IMR-90 (cell line): ENCODE data around the gene TPI1. TPM values are rescaled to one million over a fixed set of nuclear protein-coding genes. Genes with fewer than 3 reads are reported as not detected.
"Not testable (repeated sequence)": the region's sequence is repeated elsewhere in the genome, so short reads cannot be mapped to it uniquely, and the experiment has no call there.

ENCODE experiments used
- ATAC-seq: fragments of 200-7000 bp; cut with Tn5 transposase; 2 replicates; pipeline ENCODE4 v1.9.1; 2020; ENCODE audit warnings: low read depth, mild to moderate bottlenecking, moderate library complexity
- BruUV-seq: library from RNA; stranded (reverse); fragments of 400-500 nt; replicated peaks from 2 replicates; lab custom pipeline; 2021; lab: Mats Ljungman, UMichigan
- CTCF ChIA-PET: fragments of 300-600 bp; formaldehyde crosslinking; extraction: SDS; loops from one replicate; lab custom pipeline; 2021; ENCODE audit warnings: antibody characterized with exemption; lab: Yijun Ruan, JAX
- POLR2A ChIA-PET: fragments of 300-600 bp; sonication (Branson Sonifier 250); formaldehyde crosslinking; loops from one replicate; lab custom pipeline; 2022; ENCODE audit warnings: antibody characterized with exemption; ENCODE audit not compliant: unreplicated experiment; lab: Charles Lee
- DNase-seq: peaks from one replicate; pipeline ENCODE4 v3.0.0; 2013
- H2AFZ ChIP-seq: replicated peaks from 2 replicates; pipeline ENCODE3; 2013; ENCODE audit warnings: low read length, mild to moderate bottlenecking; ENCODE audit not compliant: poor library complexity
- H2AK5ac ChIP-seq: 2 replicates; pipeline ENCODE4 v1.6.1; 2013; ENCODE audit warnings: low read depth, low read length, inconsistent platforms
- H2AK9ac ChIP-seq: replicated peaks from 2 replicates; pipeline ENCODE3; 2013; ENCODE audit warnings: mild to moderate bottlenecking, low read depth, low read length, moderate library complexity; ENCODE audit not compliant: poor library complexity
- H2BK120ac ChIP-seq: 2 replicates; pipeline ENCODE4 v1.6.1; 2013; ENCODE audit warnings: low read depth, low read length, inconsistent platforms
- H2BK15ac ChIP-seq: 3 replicates; pipeline ENCODE4 v1.6.1; 2013; ENCODE audit warnings: low read depth, low read length, inconsistent platforms
- H2BK20ac ChIP-seq: 2 replicates; pipeline ENCODE4 v1.6.1; 2013; ENCODE audit warnings: low read depth, mild to moderate bottlenecking, inconsistent platforms, low read length, moderate library complexity
- H2BK5ac ChIP-seq: 2 replicates; pipeline ENCODE4 v1.6.1; 2013; ENCODE audit warnings: mild to moderate bottlenecking, low read depth, low read length, inconsistent platforms; ENCODE audit not compliant: poor library complexity, severe bottlenecking
- H3K14ac ChIP-seq: replicated peaks from 2 replicates; pipeline ENCODE4 v1.6.1; 2013; ENCODE audit warnings: low read depth, low read length, inconsistent platforms
- H3K18ac ChIP-seq: 2 replicates; pipeline ENCODE4 v1.6.1; 2013; ENCODE audit warnings: low read depth, low read length, control low read depth
- H3K23ac ChIP-seq: 2 replicates; pipeline ENCODE4 v1.6.1; 2013; ENCODE audit warnings: low read depth, low read length, inconsistent platforms
- H3K27ac ChIP-seq: 2 replicates; pipeline ENCODE4 v1.5.1; 2013; ENCODE audit warnings: mild to moderate bottlenecking, control low read depth, low read length; ENCODE audit not compliant: insufficient read depth
- H3K27me3 ChIP-seq: 2 replicates; pipeline ENCODE4 v1.6.1; 2013; ENCODE audit warnings: low read length; ENCODE audit not compliant: control insufficient read depth, insufficient read depth
- H3K36me3 ChIP-seq: 2 replicates; pipeline ENCODE4 v1.6.1; 2013; ENCODE audit warnings: low read length, mixed read lengths; ENCODE audit not compliant: control insufficient read depth, insufficient read depth
- H3K4ac ChIP-seq: 2 replicates; pipeline ENCODE4 v1.6.1; 2013; ENCODE audit warnings: low read depth, low read length, inconsistent platforms
- H3K4me1 ChIP-seq: 2 replicates; pipeline ENCODE4 v1.6.1; 2013; ENCODE audit warnings: low read length, mixed read lengths; ENCODE audit not compliant: control insufficient read depth, insufficient read depth
- H3K4me2 ChIP-seq: 2 replicates; pipeline ENCODE4 v1.6.1; 2013; ENCODE audit warnings: low read depth, mild to moderate bottlenecking, control low read depth, low read length, moderate library complexity
- H3K4me3 ChIP-seq: 2 replicates; pipeline ENCODE4 v1.5.1; 2013; ENCODE audit warnings: low read depth, mild to moderate bottlenecking, control low read depth, low read length, moderate library complexity; ENCODE audit not compliant: insufficient read depth
- H3K56ac ChIP-seq: 2 replicates; pipeline ENCODE4 v1.6.1; 2013; ENCODE audit warnings: low read length, inconsistent platforms; ENCODE audit not compliant: insufficient read depth; ENCODE audit errors: extremely low read depth
- H3K79me1 ChIP-seq, 2 experiments: 2 replicates each; pipeline ENCODE4 v1.6.1; 2013; ENCODE audit warnings: low read length in 2 of 2, inconsistent platforms in 1 of 2, low read depth in 1 of 2
- H3K9ac ChIP-seq: 2 replicates; pipeline ENCODE4 v1.6.1; 2013; ENCODE audit warnings: low read depth, low read length, control low read depth
- H3K9me1 ChIP-seq: 2 replicates; pipeline ENCODE4 v1.6.1; 2013; ENCODE audit warnings: low read length, inconsistent platforms; ENCODE audit not compliant: insufficient read depth
- H3K9me3 ChIP-seq: 2 replicates; pipeline ENCODE4 v1.6.1; 2013; ENCODE audit warnings: low read length; ENCODE audit not compliant: control insufficient read depth, insufficient read depth
- H4K20me1 ChIP-seq: 2 replicates; pipeline ENCODE4 v1.6.1; 2013; ENCODE audit warnings: low read length, inconsistent platforms; ENCODE audit not compliant: insufficient read depth
- H4K5ac ChIP-seq: 2 replicates; pipeline ENCODE4 v1.6.1; 2013; ENCODE audit warnings: mild to moderate bottlenecking, low read depth, low read length, control low read depth
- H4K8ac ChIP-seq, 2 experiments: 2 replicates each; pipeline ENCODE4 v1.6.1; 2013; ENCODE audit warnings: low read depth in 2 of 2, low read length in 2 of 2, control low read depth in 1 of 2, inconsistent platforms in 1 of 2
- H4K91ac ChIP-seq: 2 replicates; pipeline ENCODE4 v1.6.1; 2013; ENCODE audit warnings: low read depth, low read length, inconsistent platforms; ENCODE audit not compliant: insufficient read depth
- WGBS, 2 experiments: methylation state at CpG; one replicate each; pipeline versions ENCODE4 v1.1.5 to v1.1.7; 2013; ENCODE audit warnings: missing lambda C conversion rate in 2 of 2; ENCODE audit not compliant: insufficient read length in 1 of 2; ENCODE audit errors: extremely low coverage in 2 of 2; 5-methylcytosine and 5-hydroxymethylcytosine counted together
- dilution Hi-C: fragments of 300-500 bp; cut with HindIII; formaldehyde crosslinking; loops from one replicate; pipeline ENCODE4 v1.14.3; 2018; ENCODE audit warnings: low sequenced_read_pairs; ENCODE audit not compliant: unreplicated experiment
- in situ Hi-C: fragments of 300-500 bp; cut with MboI; formaldehyde crosslinking; loops from 3 replicates; pipeline ENCODE4 v1.14.3; 2019; ENCODE audit warnings: low sequenced_read_pairs, inconsistent platforms, mixed read lengths
- intact Hi-C: fragments of 100-400 bp; cut with micrococcal nuclease; formaldehyde crosslinking; loops from 2 replicates; pipeline ENCODE4 v1.10.0; 2022
- polyA plus RNA-seq, 3 experiments: library from polyadenylated mRNA; depleted of rRNA; stranded (reverse); fragments of >200 nt; gene quantifications; 2 replicates each; pipeline ENCODE4 v1.2.3, GENCODE V29; 2012; ENCODE audit warnings: low replicate concordance in 1 of 3
- total RNA-seq: library from RNA; depleted of rRNA; stranded (reverse); fragments of >200 nt; gene quantifications from 2 replicates; pipeline ENCODE4 v1.2.3, GENCODE V29; 2012

The TPI1 gene
- total and polyA plus RNA-seq, 2 of the 4 experiments (the other 2 are of a cell fraction), result 1,995 to 2,176 TPM

- H3K4ac ChIP-seq, H3K9ac ChIP-seq, H3K56ac ChIP-seq, H4K5ac ChIP-seq, H4K20me1 ChIP-seq, ATAC-seq, in situ Hi-C loops, BruUV-seq, H4K91ac ChIP-seq, H2AFZ ChIP-seq, H2BK20ac ChIP-seq, H4K8ac ChIP-seq, POLR2A ChIA-PET, H3K27ac ChIP-seq, dilution Hi-C loops, H3K23ac ChIP-seq, H3K14ac ChIP-seq, H3K27me3 ChIP-seq, H2BK15ac ChIP-seq, H2AK9ac ChIP-seq, H2BK5ac ChIP-seq, H3K36me3 ChIP-seq, H3K18ac ChIP-seq, H3K9me3 ChIP-seq, intact Hi-C loops, H3K9me1 ChIP-seq, H3K79me1 ChIP-seq, H3K4me3 ChIP-seq, DNase-seq, H3K4me1 ChIP-seq, H3K4me2 ChIP-seq, H2AK5ac ChIP-seq, H2BK120ac ChIP-seq: not testable (repeated sequence)
- no CpG with 5 or more reads among the region's 11 CpGs for WGBS, 2 experiments
- CTCF ChIA-PET, result interaction anchor here (1.8 kb wide), 1 partner anchor 17 kb away, joined by 5 read pairs; no protein-coding TSS in a partner anchor
These were observed 40.8 kb downstream of the TPI1 start for GRCh38 chr12:6908141-6908540.
